D721Med (cell line): Measurements from ENCODE around the gene PHF21B.

Experiments
- DNase-seq: peaks from one replicate; pipeline ENCODE4 v3.0.0; 2011; ENCODE audit warnings: low spot score; ENCODE audit not compliant: insufficient read length
- FAIRE-seq: peaks from 2 replicates; lab custom pipeline; 2011; peaks lifted over from hg19 to GRCh38; lab: Jason Lieb, UNC
- CTCF ChIP-seq: IDR thresholded peaks from 2 replicates; pipeline ENCODE4 v1.5.1; 2012; ENCODE audit warnings: mild to moderate bottlenecking, control low read depth; ENCODE audit not compliant: insufficient read depth; ENCODE audit errors: missing control alignments

The PHF21B gene

GRCh38 chr22:44932493-44932892 is 77.3 kb downstream of the PHF21B start:
- DNase-seq (no peak), FAIRE-seq (no peak)
- no peak for TF ChIP-seq CTCF

- FAIRE-seq (no peak), DNase-seq (no peak)
- TF ChIP-seq CTCF = no peak
These were observed 78.0 kb downstream of the PHF21B start for GRCh38 chr22:44931766-44932165.

DNA sequence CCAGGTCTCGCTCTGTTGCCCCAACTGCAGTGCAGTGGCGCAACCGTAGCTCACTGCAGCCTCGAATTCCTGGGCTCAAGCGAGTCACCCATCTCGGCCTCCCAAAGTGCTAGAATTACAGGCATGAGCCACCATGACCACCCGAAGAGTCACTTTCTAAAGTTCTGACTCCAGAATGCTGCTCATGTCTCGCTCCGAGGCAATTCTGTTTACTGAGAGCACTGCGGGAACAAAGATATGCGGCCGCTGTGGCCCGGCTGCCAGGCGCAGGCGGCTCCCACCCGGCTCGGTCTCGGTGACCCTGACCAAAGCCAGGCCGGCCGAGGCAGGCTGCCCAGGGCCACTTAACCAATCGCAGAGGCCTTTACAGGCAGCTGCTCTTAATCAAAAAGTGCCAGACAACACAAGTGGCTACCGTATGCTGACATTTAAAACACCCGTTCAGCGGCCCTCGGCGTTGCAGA is 78.7 kb downstream of the PHF21B start:
- DNase-seq (no peak), FAIRE-seq (no peak)
- no peak for TF ChIP-seq CTCF

GRCh38 chr22:44930711-44931035 is 79.1 kb downstream of the PHF21B start:
- DNase-seq = no peak
- no peak for TF ChIP-seq CTCF
- no peak for FAIRE-seq

DNA sequence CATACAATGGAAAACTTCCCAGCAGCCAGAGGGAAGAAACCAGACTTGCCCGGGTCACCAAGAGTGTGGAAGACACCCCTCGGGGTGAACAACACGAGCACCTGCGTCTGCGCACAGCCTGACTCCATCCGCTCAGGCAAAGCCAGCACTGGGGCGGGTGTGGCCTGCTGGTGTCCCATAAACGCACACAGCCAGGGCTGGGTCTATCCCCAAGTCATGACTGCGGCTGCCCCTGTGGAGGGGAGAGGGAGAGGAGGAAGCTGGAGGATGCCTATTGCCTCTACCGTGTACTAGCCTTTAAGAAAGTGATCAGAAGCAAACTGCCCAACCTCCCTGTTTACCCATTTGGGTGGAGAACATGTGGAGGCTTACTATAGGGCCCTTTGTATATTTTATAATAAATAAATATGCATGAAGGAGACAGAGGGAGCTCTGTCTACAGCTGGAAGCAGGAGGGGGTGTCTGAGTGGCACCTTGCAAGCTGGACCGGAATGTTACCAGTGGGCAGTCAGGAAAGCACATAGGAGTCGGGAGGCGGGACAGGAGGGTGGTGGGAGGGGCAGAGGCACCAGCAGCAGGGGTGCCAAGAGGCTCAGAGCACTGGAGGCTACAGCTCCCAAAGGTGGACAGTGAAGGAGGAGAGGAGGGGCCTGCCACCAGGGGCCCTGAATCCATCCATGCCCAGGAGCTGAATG is 79.6 kb downstream of the PHF21B start:
- TF ChIP-seq CTCF = no peak

DNA sequence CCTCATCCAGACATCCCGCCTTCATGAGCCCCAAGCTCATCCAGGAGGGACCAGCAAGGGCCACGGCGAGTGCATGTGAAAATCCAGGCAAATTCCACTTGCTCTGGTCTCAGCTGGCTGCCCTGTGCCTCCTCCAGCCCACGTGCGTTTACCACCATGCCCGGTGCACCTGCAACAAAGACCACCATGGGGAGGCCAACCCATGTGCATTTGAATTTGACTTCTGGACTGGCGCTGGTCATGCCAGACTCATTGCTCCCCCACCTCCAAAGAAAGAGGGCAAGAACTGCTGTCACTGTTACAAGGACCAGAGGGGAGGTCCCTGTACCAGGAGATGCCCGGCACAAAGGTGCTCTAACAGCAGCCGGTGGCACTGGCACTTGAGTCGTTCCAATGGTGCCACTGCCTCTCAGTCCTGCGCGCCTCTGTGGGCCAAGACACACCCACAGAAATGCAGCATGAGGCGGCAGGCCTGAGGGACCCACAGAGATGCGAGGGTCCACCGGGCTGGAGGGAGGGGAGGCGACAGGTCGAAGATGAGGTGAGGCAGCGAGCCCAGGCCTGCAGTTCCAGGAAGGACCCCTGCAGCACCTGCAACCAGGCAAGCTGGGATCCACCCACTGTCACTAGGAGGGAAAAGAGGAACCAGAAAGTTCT is 80.3 kb downstream of the PHF21B start:
- FAIRE-seq = no peak
- no peak for TF ChIP-seq CTCF
- no peak for DNase-seq

More for the DNA sequence above, 79.6 kb downstream of the PHF21B start:
- DNase-seq = no peak
- FAIRE-seq = no peak
